ENCODE results near the gene IGFBP2.

Gene IGFBP2

GRCh38 chr2:216653093-216653799, 20.0 kb downstream of the IGFBP2 start:
- no peak overlapping the region for H3K4me3 ChIP-seq (ENCODE audit: low read depth, low read length)
- H3K36me3 ChIP-seq = no peaks in the 10 kb centered on the region
- no peaks in the 10 kb centered on the region for H3K27me3 ChIP-seq (ENCODE audit: insufficient read depth, low read depth, severe bottlenecking)
- DNase-seq = no peak
- no peak for TF ChIP-seq CTCF (IDR thresholded peaks at IDR 0.05; ENCODE audit: low read depth, low read length)
- no peak overlapping the region for H3K27ac ChIP-seq
- H3K9me3 ChIP-seq (ENCODE audit: severe bottlenecking) = no peaks in the 10 kb centered on the region

GRCh38 chr2:216653931-216654365, 20.7 kb downstream of the IGFBP2 start:
- DNase-seq = no peak
- no peak for TF ChIP-seq CTCF (IDR thresholded peaks at IDR 0.05; ENCODE audit: low read depth, low read length)
- Histone ChIP-seq H3K36me3 (no peaks in the 10 kb centered on the region), H3K4me3 (ENCODE audit: low read depth, low read length) (no peak overlapping the region), H3K27me3 (ENCODE audit: insufficient read depth, low read depth, severe bottlenecking) (no peaks in the 10 kb centered on the region), H3K27ac (no peak overlapping the region), H3K9me3 (ENCODE audit: severe bottlenecking) (no peaks in the 10 kb centered on the region)

- no peaks in the 10 kb centered on the region for H3K36me3 ChIP-seq
- no peak for TF ChIP-seq CTCF (IDR thresholded peaks at IDR 0.05; ENCODE audit: low read depth, low read length)
These were observed 21.4 kb downstream of the IGFBP2 start for GRCh38 chr2:216654528-216655052.

GRCh38 chr2:216657086-216657855, 24.1 kb downstream of the IGFBP2 start:
- no peak for TF ChIP-seq CTCF (IDR thresholded peaks at IDR 0.05; ENCODE audit: low read depth, low read length)
- Histone ChIP-seq H3K27me3 (ENCODE audit: insufficient read depth, low read depth, severe bottlenecking) (no peaks in the 10 kb centered on the region), H3K4me3 (ENCODE audit: low read depth, low read length) (no peak overlapping the region), H3K9me3 (ENCODE audit: severe bottlenecking) (no peaks in the 10 kb centered on the region), H3K36me3 (no peaks in the 10 kb centered on the region), H3K27ac (no peak overlapping the region)
- DNase-seq = no peak

More at GRCh38 chr2:216654528-216655052, 21.4 kb downstream of the IGFBP2 start:
- H3K4me3 ChIP-seq (ENCODE audit: low read depth, low read length) = no peak overlapping the region
- H3K27me3 ChIP-seq (ENCODE audit: insufficient read depth, low read depth, severe bottlenecking) = no peaks in the 10 kb centered on the region
- H3K27ac ChIP-seq = no peak overlapping the region
- no peaks in the 10 kb centered on the region for H3K9me3 ChIP-seq (ENCODE audit: severe bottlenecking)
- no peak for DNase-seq

GRCh38 chr2:216657980-216658379, 24.8 kb downstream of the IGFBP2 start:
- no peak overlapping the region for H3K4me3 ChIP-seq (ENCODE audit: low read depth, low read length)
- no peaks in the 10 kb centered on the region for H3K27me3 ChIP-seq (ENCODE audit: insufficient read depth, low read depth, severe bottlenecking)
- H3K27ac ChIP-seq = no peak overlapping the region
- no peaks in the 10 kb centered on the region for H3K36me3 ChIP-seq
- H3K9me3 ChIP-seq (ENCODE audit: severe bottlenecking) = no peaks in the 10 kb centered on the region
- no peak for DNase-seq
- no peak for TF ChIP-seq CTCF (IDR thresholded peaks at IDR 0.05; ENCODE audit: low read depth, low read length)

Measured in WERI-Rb-1 (cell line).